GM18951 (cell line): ENCODE measurements around the gene CYP2A13.
"Not testable (repeated sequence)": the region's sequence is repeated elsewhere in the genome, so short reads cannot be mapped to it uniquely, and the experiment has no call there.

Experiments used
- POLR2A ChIP-seq: IDR thresholded peaks from 4 replicates; pipeline ENCODE4 v1.6.1; 2011; ENCODE audit warnings: mild to moderate bottlenecking; ENCODE audit not compliant: insufficient read length, insufficient read depth; ENCODE audit errors: extremely low read depth
- in situ Hi-C: fragments of 300-500 bp; cut with MboI; formaldehyde crosslinking; loops from one replicate; pipeline ENCODE4 v1.12.0; 2022; ENCODE audit warnings: low sequenced_read_pairs, mixed read lengths, inconsistent platforms; ENCODE audit not compliant: unreplicated experiment

Gene CYP2A13

DNA sequence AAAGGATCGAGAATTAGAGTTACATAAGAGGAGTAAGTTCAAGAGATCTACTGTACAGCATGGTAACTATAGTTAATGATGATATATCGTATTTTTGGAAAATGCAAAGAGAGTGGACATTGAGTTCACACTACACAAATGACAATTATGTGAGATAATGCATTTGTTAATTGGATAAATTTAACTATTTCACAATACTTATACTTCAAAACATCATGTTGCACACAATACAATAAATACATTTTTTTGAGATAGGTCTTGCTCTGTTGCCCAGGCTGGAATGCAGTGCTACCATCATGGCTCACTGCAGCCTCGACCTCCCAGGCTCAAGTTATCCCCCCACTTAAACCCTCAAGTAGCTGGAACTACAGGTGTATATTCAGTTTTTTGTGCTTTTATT lies 17.9 kb downstream of the CYP2A13 start:
- in situ Hi-C loops: no loop called here

GRCh38 chr19:41111296-41111695 lies 23.0 kb downstream of the CYP2A13 start:
- no peak for TF ChIP-seq POLR2A
- in situ Hi-C loops: no loop called here

More for the DNA sequence above, 17.9 kb downstream of the CYP2A13 start:
- no peak for TF ChIP-seq POLR2A

DNA sequence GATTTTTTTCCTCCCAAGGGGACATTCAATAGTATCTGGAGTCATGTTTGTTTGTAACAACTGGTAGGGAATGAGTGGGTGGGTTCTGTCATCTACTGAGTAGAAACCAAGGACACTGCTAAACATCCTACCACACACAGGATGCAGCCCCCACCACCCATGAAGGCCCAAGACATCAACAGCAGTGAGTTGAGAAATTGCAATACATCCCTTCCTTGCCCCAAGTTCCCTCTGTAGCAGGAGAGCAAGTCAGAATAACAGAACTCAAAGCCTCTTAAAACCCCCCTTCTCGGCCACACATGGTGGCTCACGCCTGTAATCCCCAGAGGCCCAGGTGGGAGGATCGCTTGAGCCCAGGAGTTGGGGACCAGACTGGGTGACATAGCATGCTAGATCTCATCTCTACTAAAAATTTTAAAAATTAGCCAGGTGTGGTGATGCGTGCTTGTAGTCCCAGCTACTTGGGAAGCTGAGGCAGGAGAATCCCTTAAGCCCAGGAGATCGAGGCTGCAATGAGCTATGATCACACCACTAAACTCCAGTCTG lies 23.6 kb downstream of the CYP2A13 start:
- no peak for TF ChIP-seq POLR2A
- in situ Hi-C loops: no loop called here

DNA sequence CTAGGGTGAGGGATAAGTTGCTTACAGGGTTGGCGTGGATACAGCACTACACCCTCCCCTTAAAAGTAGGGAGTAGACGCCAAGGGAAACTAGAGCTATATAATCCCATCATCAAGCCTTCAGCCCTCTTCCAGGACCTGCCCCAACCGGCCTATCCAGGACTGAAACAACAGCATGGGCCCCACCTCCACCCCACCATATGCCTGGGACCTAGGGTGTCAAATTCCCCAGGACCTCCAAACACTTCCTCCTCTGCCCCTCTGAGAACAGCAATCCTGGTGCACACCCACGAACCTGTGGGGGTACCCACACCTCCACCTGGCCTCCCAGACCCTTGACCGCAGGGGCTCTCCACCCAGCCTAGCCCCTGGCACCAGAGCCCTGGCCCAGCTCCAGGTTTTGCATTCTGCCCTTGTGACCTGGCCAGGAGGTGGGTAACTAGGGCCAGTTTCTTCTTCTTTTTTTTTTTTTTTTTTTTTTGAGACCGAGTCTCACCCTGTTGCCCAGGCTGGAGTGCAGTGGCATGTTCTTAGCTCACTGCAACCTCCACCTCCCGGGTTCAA lies 24.6 kb downstream of the CYP2A13 start:
- no peak for TF ChIP-seq POLR2A

DNA sequence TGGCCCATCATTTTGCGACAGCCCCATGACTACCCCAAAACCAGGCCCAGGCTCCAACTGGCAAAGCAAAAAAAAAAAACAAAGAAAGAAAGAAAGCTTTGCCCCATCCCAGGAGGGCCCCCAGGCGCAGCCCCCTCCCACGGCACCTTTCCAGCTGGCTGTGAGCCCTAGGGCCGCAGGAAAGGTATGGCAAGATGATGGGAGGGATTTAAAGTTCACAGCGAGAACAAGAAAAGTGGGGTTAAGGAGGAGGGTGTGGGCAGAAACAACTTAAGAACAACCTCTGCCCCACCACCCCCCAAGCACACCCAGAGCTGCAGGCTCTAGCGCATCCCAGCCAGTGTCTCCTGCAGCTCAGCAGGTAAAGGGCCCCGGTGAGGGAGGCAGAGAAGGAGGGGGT lies 25.9 kb downstream of the CYP2A13 start, which contains the start of gene CYP2F1:
CYP2F1 (plus strand) TSS at position 301 of the 400 bp plus-strand sequence. CDS start 1,757 bp downstream, outside the sequence.
- in situ Hi-C loops: no loop called here
- TF ChIP-seq POLR2A: no peak

More for the DNA sequence above, 24.6 kb downstream of the CYP2A13 start:
- in situ Hi-C loops: no loop called here

GRCh38 chr19:41116261-41116660 lies 28.0 kb downstream of the CYP2A13 start:
- in situ Hi-C loops: no loop called here
- no peak for TF ChIP-seq POLR2A

GRCh38 chr19:41120929-41121911 lies 33.0 kb downstream of the CYP2A13 start:
- in situ Hi-C loops: not testable (repeated sequence)

- in situ Hi-C loops: not testable (repeated sequence)
These were observed 34.6 kb downstream of the CYP2A13 start for GRCh38 chr19:41122846-41123245.

DNA sequence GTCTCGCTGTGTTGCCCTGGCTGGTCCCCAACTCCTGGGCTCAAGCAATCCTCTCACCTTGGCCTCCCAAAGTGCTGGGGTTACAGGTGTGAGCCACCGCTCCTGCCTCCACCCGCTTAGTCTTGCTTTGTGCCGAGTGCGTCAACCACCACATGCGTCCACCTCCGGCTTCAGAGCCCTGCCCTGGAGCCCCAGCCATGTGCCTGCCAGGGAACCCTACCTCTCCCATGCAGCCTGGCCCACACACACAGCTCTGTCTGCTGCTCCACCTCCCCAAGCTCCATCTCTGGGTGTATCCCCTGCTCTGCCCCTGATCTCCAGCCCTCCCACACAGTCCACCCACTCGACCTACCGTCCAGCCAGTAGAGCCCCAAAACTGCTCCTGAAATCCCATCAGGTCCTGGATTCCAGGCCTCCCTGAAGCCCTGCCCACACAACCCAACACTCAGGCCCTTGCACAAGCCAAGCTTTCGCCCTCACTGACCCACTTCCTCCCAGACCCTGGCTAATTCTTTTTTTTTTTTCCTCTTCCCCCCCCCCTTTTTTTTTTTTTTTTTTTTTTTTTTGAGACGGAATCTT lies 35.6 kb downstream of the CYP2A13 start:
- in situ Hi-C loops: no loop called here
- TF ChIP-seq POLR2A: no peak

GRCh38 chr19:41126765-41127203 lies 38.5 kb downstream of the CYP2A13 start:
- in situ Hi-C loops: loop anchor here (25.0 kb wide), 1 partner anchor 464 kb away; no protein-coding TSS in a partner anchor

- in situ Hi-C loops: loop anchor here (25.0 kb wide), 1 partner anchor 465 kb away; no protein-coding TSS in a partner anchor
These were observed 39.1 kb downstream of the CYP2A13 start for GRCh38 chr19:41127362-41127761.

GRCh38 chr19:41127801-41128300 lies 39.6 kb downstream of the CYP2A13 start:
- in situ Hi-C loops: loop anchor here (25.0 kb wide), 1 partner anchor 466 kb away; no protein-coding TSS in a partner anchor

DNA sequence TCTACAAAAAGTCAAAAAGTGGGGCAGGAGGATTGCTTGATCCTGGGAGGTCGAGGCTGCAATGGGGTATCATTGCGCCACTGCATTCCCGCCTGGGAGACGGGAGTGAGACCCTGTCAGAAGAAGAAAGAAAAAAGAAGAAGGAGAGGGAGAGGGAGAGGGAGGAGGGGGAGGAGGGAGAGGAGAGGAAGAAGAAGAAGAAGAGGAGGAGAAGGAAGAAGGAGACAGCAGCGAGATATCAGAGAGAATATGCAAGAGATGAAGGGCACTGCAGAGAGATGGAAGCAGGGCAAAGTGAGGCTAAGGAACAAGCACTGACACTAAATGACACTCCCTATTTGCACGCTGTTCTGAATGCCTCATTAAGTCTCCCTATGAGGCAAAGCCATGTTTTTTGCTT lies 40.4 kb downstream of the CYP2A13 start:
- in situ Hi-C loops: loop anchor here (25.0 kb wide), 1 partner anchor 466 kb away; no protein-coding TSS in a partner anchor
- no peak for TF ChIP-seq POLR2A
